K562 (cell line): Measurements from ENCODE around the gene FAM47C. TPM values are rescaled to one million over a fixed set of nuclear protein-coding genes. Genes with fewer than 3 reads are reported as not detected.

ENCODE experiments used
- ATAC-seq: fragments of 200-7000 bp; cut with Tn5 transposase; 3 replicates; pipeline ENCODE4 v1.9.1; 2020; ENCODE audit warnings: moderate library complexity
- BruUV-seq: library from RNA; stranded (reverse); fragments of 400-500 nt; replicated peaks from 2 replicates; lab custom pipeline; 2021; lab: Mats Ljungman, UMichigan
- CTCF ChIA-PET: fragments of 300-600 bp; formaldehyde crosslinking; extraction: SDS; loops from one replicate; lab custom pipeline; 2021; ENCODE audit warnings: low intra/inter-chr PET ratio; lab: Yijun Ruan, JAX
- POLR2A ChIA-PET: fragments of 300-600, 350-650 bp; sonication (Branson Sonifier 250); formaldehyde crosslinking; extraction: SDS; loops from one replicate; lab custom pipeline; 2021; ENCODE audit warnings: antibody characterized with exemption, inconsistent platforms; lab: Yijun Ruan, JAX
- DNase-seq, 4 experiments: peaks; one replicate each; pipeline versions ENCODE4 v3.0.0 to v3.0.0-alpha.2; 2011 to 2018; ENCODE audit warnings: low spot score in 3 of 4, mixed read lengths in 3 of 4; ENCODE audit errors: extremely low read depth in 1 of 4
- FAIRE-seq: peaks from 2 replicates; lab custom pipeline; 2011; peaks lifted over from hg19 to GRCh38; lab: Jason Lieb, UNC
- H2AFZ ChIP-seq: 2 replicates; pipeline ENCODE4 v1.6.0; 2011; ENCODE audit warnings: low read depth, low read length, control low read depth, inconsistent platforms
- H3K27ac ChIP-seq: fragments of 200-600 bp; 3 replicates; pipeline ENCODE4 v1.8.0; 2011; ENCODE audit warnings: low read depth, mild to moderate bottlenecking, control low read depth, inconsistent platforms, low read length, moderate library complexity, mixed read lengths; ENCODE audit errors: extremely low read depth
- H3K27me3 ChIP-seq, 2 experiments: fragments of 300-600 bp in 1 of 2; 2 replicates in 1 of 2; 3 replicates in 1 of 2; pipeline versions ENCODE4 v1.6.0 to v1.8.0; 2011; ENCODE audit warnings: inconsistent platforms in 2 of 2, low read length in 2 of 2, mild to moderate bottlenecking in 1 of 2, mixed read lengths in 1 of 2, moderate library complexity in 1 of 2; ENCODE audit not compliant: control insufficient read depth in 2 of 2, insufficient read depth in 2 of 2
- H3K36me3 ChIP-seq: fragments of 300-600 bp; 3 replicates; pipeline ENCODE4 v1.8.0; 2011; ENCODE audit warnings: mild to moderate bottlenecking, low read length, inconsistent platforms; ENCODE audit not compliant: control insufficient read depth, insufficient read depth
- H3K4me1 ChIP-seq, 2 experiments: fragments of 200-600 bp in 1 of 2; replicated peaks in 1 of 2; 2 replicates in 1 of 2; 3 replicates in 1 of 2; pipeline versions ENCODE4 v1.5.1 to v1.8.0; 2011; ENCODE audit warnings: inconsistent platforms in 2 of 2, low read length in 2 of 2, mild to moderate bottlenecking in 1 of 2, mixed read lengths in 1 of 2, moderate library complexity in 1 of 2; ENCODE audit not compliant: control insufficient read depth in 2 of 2, insufficient read depth in 2 of 2
- H3K4me2 ChIP-seq: 2 replicates; pipeline ENCODE4 v1.6.1; 2011; ENCODE audit warnings: low read length, control low read depth, inconsistent platforms, mixed read lengths; ENCODE audit not compliant: insufficient read depth
- H3K4me3 ChIP-seq: fragments of 200-600 bp; sonication (generic), shearing (Covaris generic); 2 replicates; pipeline ENCODE4 v1.5.1; 2016; ENCODE audit warnings: control low read depth, inconsistent platforms
- H3K79me2 ChIP-seq: fragments of 200-600 bp; 3 replicates; pipeline ENCODE4 v1.8.0; 2011; ENCODE audit warnings: low read length, inconsistent platforms; ENCODE audit not compliant: control insufficient read depth, insufficient read depth
- H3K9ac ChIP-seq, 2 experiments: 2 replicates each; pipeline versions ENCODE4 v1.6.0 to v1.6.1; 2011; ENCODE audit warnings: low read depth in 2 of 2, low read length in 2 of 2, control low read depth in 1 of 2, inconsistent platforms in 1 of 2, mild to moderate bottlenecking in 1 of 2, mixed read lengths in 1 of 2; ENCODE audit not compliant: insufficient read depth in 1 of 2
- H3K9me1 ChIP-seq: one replicate; pipeline ENCODE4 v1.6.0; 2011; ENCODE audit warnings: inconsistent platforms, mild to moderate bottlenecking, low read length, moderate library complexity; ENCODE audit not compliant: control insufficient read depth, insufficient read depth
- H3K9me3 ChIP-seq: replicated peaks from 2 replicates; pipeline ENCODE4 v1.5.1; 2011; ENCODE audit warnings: low read depth, low read length, inconsistent platforms; ENCODE audit not compliant: control insufficient read depth, insufficient read depth
- H4K20me1 ChIP-seq: replicated peaks from 2 replicates; pipeline ENCODE4 v1.6.1; 2011; ENCODE audit warnings: low read length, inconsistent platforms, mixed read lengths; ENCODE audit not compliant: control insufficient read depth, insufficient read depth
- MAZ ChIP-seq, 2 experiments: fragments of 450-650 bp in 1 of 2; sonication (generic) in 1 of 2; formaldehyde crosslinking; IDR thresholded peaks in 1 of 2; conservative IDR thresholded peaks in 1 of 2; 2 replicates each; pipeline versions ENCODE4 v1.4.0 to v1.5.0; 2020; ENCODE audit warnings: mild to moderate bottlenecking in 1 of 2, missing genetic modification reagents in 1 of 2
- MEIS2 ChIP-seq: fragments of 450-650 bp; IDR thresholded peaks from 2 replicates; pipeline ENCODE4 v1.6.1; 2014; ENCODE audit warnings: mild to moderate bottlenecking; ENCODE audit not compliant: partially characterized antibody
- RNF2 ChIP-seq: sonication (generic); IDR thresholded peaks from 2 replicates; pipeline ENCODE4 v1.6.1; 2016
- SNRNP70 ChIP-seq: fragments of 200-400 bp; formaldehyde crosslinking; optimal IDR thresholded peaks from 2 replicates; pipeline ENCODE3; 2017; ENCODE audit warnings: low read depth, low read length
- TAF7 ChIP-seq: fragments of 450-650 bp; IDR thresholded peaks from 2 replicates; pipeline ENCODE4 v1.6.1; 2016; ENCODE audit warnings: missing genetic modification characterization, missing compliant biosample characterization
- ZFP30 ChIP-seq: fragments of 250-450 bp; sonication (Bioruptor Pico); IDR thresholded peaks from 2 replicates; pipeline ENCODE4 v1.8.0; 2022; ENCODE audit warnings: moderate library complexity, mild to moderate bottlenecking, inconsistent platforms, borderline replicate concordance
- WGBS: fragments of 100-300 bp; shearing (Covaris generic); methylation state at CpG from one replicate; pipeline ENCODE4 v1.1.6; 2016; ENCODE audit warnings: low coverage, mixed read lengths; ENCODE audit not compliant: insufficient coverage; ENCODE audit errors: missing lambda C conversion rate; 5-methylcytosine and 5-hydroxymethylcytosine counted together
- in situ Hi-C: fragments of 300-500 bp; cut with MboI; formaldehyde crosslinking; loops from 4 replicates; pipeline ENCODE4 v1.15.0; 2018; ENCODE audit warnings: inconsistent platforms, mixed read lengths
- intact Hi-C: fragments of 100-400 bp; cut with micrococcal nuclease; formaldehyde crosslinking; loops from 2 replicates; pipeline ENCODE4 v1.14.2; 2022
- polyA plus RNA-seq, 8 experiments: library from polyadenylated mRNA; depleted of rRNA in 4 of 8; stranded (reverse) in 5 of 8; unstranded in 3 of 8; fragments of >200 nt; fragmentation: Nextera tagmentation in 2 of 8; fragmentation: Illumina TruSeq in 1 of 8; extraction: Ambion mirVana in 2 of 8; extraction: Trizol in 1 of 8; gene quantifications; 2 replicates each; pipeline versions ENCODE4 v1.2.1 to v1.2.3, GENCODE V29; 2011 to 2014; ENCODE audit warnings: inconsistent platforms in 1 of 8, missing spikeins in 1 of 8
- total RNA-seq, 7 experiments: library from RNA; depleted of rRNA in 6 of 7; stranded (reverse); fragments of >200 nt in 6 of 7; fragmentation: Illumina TruSeq in 2 of 7; extraction: Trizol in 2 of 7; gene quantifications; 2 replicates each; pipeline versions ENCODE4 v1.2.1 to v1.2.3, GENCODE V29; 2011 to 2021; ENCODE audit warnings: low replicate concordance in 1 of 7
- TF ChIP-seq, protein P1 (sequence below): fragments of 250-450 bp; sonication (Bioruptor Pico); IDR thresholded peaks from 2 replicates; pipeline ENCODE4 v1.4.0; 2020; ENCODE audit warnings: mild to moderate bottlenecking
- TF ChIP-seq, protein P2 (sequence below), 2 experiments: fragments of 200-800 bp in 1 of 2; sonication (Bioruptor generic) in 1 of 2; sonication (generic) in 1 of 2; formaldehyde crosslinking in 1 of 2; IDR thresholded peaks in 1 of 2; conservative IDR thresholded peaks in 1 of 2; 2 replicates each; pipeline versions ENCODE4 v1.5.0 to v1.6.1; 2016 to 2020; ENCODE audit warnings: missing compliant biosample characterization in 1 of 2, missing genetic modification characterization in 1 of 2, missing genetic modification reagents in 1 of 2
- TF ChIP-seq, protein P3 (sequence below): sonication (generic); formaldehyde crosslinking; IDR thresholded peaks from 2 replicates; pipeline ENCODE4 v1.8.0; 2022; ENCODE audit warnings: mild to moderate bottlenecking, missing genetic modification reagents
- TF ChIP-seq, protein P4 (sequence below): fragments of 450-650 bp; IDR thresholded peaks from 2 replicates; pipeline ENCODE4 v1.6.1; 2016; ENCODE audit warnings: borderline replicate concordance
- TF ChIP-seq, protein P5 (sequence below), 2 experiments: fragments of 250-450 bp in 1 of 2; fragments of 450-650 bp in 1 of 2; sonication (Bioruptor Pico) in 1 of 2; IDR thresholded peaks; 2 replicates each; pipeline versions ENCODE4 v1.6.1 to v1.8.0; 2016 to 2021; ENCODE audit warnings: mild to moderate bottlenecking in 2 of 2, moderate library complexity in 2 of 2, missing compliant biosample characterization in 1 of 2, missing genetic modification characterization in 1 of 2

FAM47C gene
- total and polyA plus RNA-seq, 9 of the 15 experiments (the other 6 are each of a cell fraction or from before 2014, with no cell fraction given), result not detected

DNA sequence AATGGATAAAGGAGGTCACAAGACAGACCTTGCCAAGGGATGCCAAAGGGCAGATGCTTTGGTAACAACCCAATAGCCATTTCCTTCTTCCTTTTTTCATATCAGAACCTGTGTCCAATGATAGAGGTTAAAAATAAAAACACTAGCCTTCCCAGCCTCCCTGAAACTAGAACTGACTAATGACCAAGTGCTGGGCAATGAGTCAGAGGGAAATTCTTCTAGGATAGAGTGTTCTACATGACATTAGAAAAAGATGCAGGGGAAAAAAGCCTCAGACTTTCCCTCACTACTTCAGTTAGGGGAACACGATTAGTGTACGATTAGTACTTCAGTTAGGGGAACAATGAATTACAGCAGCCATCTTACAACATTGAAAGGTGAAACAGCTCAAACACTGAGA is 29.3 kb upstream of the FAM47C start:
- H3K9ac ChIP-seq, result no peak overlapping the region
- no peaks in the 10 kb centered on the region for H3K36me3 ChIP-seq
- peak; percentile 23 for FAIRE-seq
- H3K4me3 ChIP-seq, result no peak overlapping the region
- POLR2A ChIA-PET, result no interaction called here
- in situ Hi-C loops, result no loop called here
- H3K9me3 ChIP-seq, result no peaks in the 10 kb centered on the region
- no peak for DNase-seq
- no TSS peak for BruUV-seq
- no peaks in the 10 kb centered on the region for H3K79me2 ChIP-seq
- no peaks in the 10 kb centered on the region for H3K27me3 ChIP-seq
- WGBS, result 0% methylated on average over 2 of the region's 2 CpGs
- no peaks in the 10 kb centered on the region for H4K20me1 ChIP-seq
- H3K4me1 ChIP-seq, result no peaks in the 10 kb centered on the region
- H3K9me1 ChIP-seq, result no peaks in the 10 kb centered on the region
- H2AFZ ChIP-seq, result no peak overlapping the region
- CTCF ChIA-PET, result no interaction called here
- no peak overlapping the region for H3K4me2 ChIP-seq
- H3K27ac ChIP-seq, result no peak overlapping the region
- intact Hi-C loops, result no loop called here
- ATAC-seq, result no peak
- TF ChIP-seq MAZ (CRISPR knock-in tag; conservative IDR thresholded peaks at IDR 0.05 in 1 of 2, IDR thresholded peaks at IDR 0.05 in 1 of 2), result no peak
- TF ChIP-seq MEIS2, result no peak
- TF ChIP-seq, protein P1, sequence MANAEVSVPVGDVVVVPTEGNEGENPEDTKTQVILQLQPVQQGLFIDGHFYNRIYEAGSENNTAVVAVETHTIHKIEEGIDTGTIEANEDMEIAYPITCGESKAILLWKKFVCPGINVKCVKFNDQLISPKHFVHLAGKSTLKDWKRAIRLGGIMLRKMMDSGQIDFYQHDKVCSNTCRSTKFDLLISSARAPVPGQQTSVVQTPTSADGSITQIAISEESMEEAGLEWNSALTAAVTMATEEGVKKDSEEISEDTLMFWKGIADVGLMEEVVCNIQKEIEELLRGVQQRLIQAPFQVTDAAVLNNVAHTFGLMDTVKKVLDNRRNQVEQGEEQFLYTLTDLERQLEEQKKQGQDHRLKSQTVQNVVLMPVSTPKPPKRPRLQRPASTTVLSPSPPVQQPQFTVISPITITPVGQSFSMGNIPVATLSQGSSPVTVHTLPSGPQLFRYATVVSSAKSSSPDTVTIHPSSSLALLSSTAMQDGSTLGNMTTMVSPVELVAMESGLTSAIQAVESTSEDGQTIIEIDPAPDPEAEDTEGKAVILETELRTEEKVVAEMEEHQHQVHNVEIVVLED (CRISPR knock-in tag), result no peak
- TF ChIP-seq, protein P2, sequence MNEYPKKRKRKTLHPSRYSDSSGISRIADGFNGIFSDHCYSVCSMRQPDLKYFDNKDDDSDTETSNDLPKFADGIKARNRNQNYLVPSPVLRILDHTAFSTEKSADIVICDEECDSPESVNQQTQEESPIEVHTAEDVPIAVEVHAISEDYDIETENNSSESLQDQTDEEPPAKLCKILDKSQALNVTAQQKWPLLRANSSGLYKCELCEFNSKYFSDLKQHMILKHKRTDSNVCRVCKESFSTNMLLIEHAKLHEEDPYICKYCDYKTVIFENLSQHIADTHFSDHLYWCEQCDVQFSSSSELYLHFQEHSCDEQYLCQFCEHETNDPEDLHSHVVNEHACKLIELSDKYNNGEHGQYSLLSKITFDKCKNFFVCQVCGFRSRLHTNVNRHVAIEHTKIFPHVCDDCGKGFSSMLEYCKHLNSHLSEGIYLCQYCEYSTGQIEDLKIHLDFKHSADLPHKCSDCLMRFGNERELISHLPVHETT (CRISPR knock-in tag; conservative IDR thresholded peaks at IDR 0.05 in 1 of 2, IDR thresholded peaks at IDR 0.05 in 1 of 2), result no peak
- TF ChIP-seq, protein P3, sequence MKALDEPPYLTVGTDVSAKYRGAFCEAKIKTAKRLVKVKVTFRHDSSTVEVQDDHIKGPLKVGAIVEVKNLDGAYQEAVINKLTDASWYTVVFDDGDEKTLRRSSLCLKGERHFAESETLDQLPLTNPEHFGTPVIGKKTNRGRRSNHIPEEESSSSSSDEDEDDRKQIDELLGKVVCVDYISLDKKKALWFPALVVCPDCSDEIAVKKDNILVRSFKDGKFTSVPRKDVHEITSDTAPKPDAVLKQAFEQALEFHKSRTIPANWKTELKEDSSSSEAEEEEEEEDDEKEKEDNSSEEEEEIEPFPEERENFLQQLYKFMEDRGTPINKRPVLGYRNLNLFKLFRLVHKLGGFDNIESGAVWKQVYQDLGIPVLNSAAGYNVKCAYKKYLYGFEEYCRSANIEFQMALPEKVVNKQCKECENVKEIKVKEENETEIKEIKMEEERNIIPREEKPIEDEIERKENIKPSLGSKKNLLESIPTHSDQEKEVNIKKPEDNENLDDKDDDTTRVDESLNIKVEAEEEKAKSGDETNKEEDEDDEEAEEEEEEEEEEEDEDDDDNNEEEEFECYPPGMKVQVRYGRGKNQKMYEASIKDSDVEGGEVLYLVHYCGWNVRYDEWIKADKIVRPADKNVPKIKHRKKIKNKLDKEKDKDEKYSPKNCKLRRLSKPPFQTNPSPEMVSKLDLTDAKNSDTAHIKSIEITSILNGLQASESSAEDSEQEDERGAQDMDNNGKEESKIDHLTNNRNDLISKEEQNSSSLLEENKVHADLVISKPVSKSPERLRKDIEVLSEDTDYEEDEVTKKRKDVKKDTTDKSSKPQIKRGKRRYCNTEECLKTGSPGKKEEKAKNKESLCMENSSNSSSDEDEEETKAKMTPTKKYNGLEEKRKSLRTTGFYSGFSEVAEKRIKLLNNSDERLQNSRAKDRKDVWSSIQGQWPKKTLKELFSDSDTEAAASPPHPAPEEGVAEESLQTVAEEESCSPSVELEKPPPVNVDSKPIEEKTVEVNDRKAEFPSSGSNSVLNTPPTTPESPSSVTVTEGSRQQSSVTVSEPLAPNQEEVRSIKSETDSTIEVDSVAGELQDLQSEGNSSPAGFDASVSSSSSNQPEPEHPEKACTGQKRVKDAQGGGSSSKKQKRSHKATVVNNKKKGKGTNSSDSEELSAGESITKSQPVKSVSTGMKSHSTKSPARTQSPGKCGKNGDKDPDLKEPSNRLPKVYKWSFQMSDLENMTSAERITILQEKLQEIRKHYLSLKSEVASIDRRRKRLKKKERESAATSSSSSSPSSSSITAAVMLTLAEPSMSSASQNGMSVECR (CRISPR knock-in tag), result no peak
- TF ChIP-seq, protein P4, sequence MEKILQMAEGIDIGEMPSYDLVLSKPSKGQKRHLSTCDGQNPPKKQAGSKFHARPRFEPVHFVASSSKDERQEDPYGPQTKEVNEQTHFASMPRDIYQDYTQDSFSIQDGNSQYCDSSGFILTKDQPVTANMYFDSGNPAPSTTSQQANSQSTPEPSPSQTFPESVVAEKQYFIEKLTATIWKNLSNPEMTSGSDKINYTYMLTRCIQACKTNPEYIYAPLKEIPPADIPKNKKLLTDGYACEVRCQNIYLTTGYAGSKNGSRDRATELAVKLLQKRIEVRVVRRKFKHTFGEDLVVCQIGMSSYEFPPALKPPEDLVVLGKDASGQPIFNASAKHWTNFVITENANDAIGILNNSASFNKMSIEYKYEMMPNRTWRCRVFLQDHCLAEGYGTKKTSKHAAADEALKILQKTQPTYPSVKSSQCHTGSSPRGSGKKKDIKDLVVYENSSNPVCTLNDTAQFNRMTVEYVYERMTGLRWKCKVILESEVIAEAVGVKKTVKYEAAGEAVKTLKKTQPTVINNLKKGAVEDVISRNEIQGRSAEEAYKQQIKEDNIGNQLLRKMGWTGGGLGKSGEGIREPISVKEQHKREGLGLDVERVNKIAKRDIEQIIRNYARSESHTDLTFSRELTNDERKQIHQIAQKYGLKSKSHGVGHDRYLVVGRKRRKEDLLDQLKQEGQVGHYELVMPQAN, result no peak
- TF ChIP-seq TAF7, result no peak
- TF ChIP-seq RNF2, result no peak
- TF ChIP-seq ZFP30 (CRISPR knock-in tag), result no peak
- no peak for TF ChIP-seq SNRNP70
- TF ChIP-seq, protein P5, sequence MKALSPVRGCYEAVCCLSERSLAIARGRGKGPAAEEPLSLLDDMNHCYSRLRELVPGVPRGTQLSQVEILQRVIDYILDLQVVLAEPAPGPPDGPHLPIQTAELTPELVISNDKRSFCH (CRISPR knock-in tag; IDR thresholded peaks at IDR 0.05), result no peak
- TF ChIP-seq, protein P5 (tag; IDR thresholded peaks at IDR 0.05), result no peak
